ENCODE results near the gene ZNF22.

GRCh38 chr10:44982496-44982895 lies 18.2 kb upstream of the ZNF22 start:
- TF ChIP-seq CTCF (IDR thresholded peaks at IDR 0.05) (no peak), POLR2A (IDR thresholded peaks at IDR 0.05) (no peak), POLR2AphosphoS5 (IDR thresholded peaks at IDR 0.05) (no peak), EP300 (IDR thresholded peaks at IDR 0.05) (no peak)
